Thyroid gland (tissue), 4 donors: ENCODE measurements around the gene CHMP2A.
"Not testable (repeated sequence)": the region's sequence is repeated elsewhere in the genome, so short reads cannot be mapped to it uniquely, and the experiment has no call there.

Source experiments
- CTCF ChIP-seq, 6 experiments: fragments of 200-600 bp in 3 of 6; fragments of 450-650 bp in 3 of 6; sonication (generic) in 3 of 6; IDR thresholded peaks; one replicate each; pipeline ENCODE4 v1.5.1; 2016 to 2019; ENCODE audit warnings: antibody characterized with exemption in 6 of 6, mild to moderate bottlenecking in 2 of 6, inconsistent platforms in 1 of 6, moderate library complexity in 1 of 6
- POLR2A ChIP-seq, 2 donors: fragments of 450-650 bp; IDR thresholded peaks; one replicate each; pipeline ENCODE4 v1.6.1; 2017; ENCODE audit warnings: antibody characterized with exemption in 2 of 2, mild to moderate bottlenecking in 2 of 2, moderate library complexity in 1 of 2

- not testable (repeated sequence) for TF ChIP-seq CTCF, POLR2A (IDR thresholded peaks at IDR 0.05)
These were observed 15.7 kb downstream of the CHMP2A start for GRCh38 chr19:58539169-58539559.
